Heart right ventricle (tissue), 16 donors: ENCODE results near the gene LSM3. TPM values are rescaled to one million over a fixed set of nuclear protein-coding genes. Genes with fewer than 3 reads are reported as not detected.

Experiments
- ATAC-seq, 8 donors: fragments of 200-7000 bp; cut with Tn5 transposase; one replicate each; pipeline ENCODE4 v1.9.1; 2020; ENCODE audit warnings: mild to moderate bottlenecking in 8 of 8, moderate library complexity in 8 of 8, moderate number of reproducible peaks in 1 of 8
- DNase-seq, 2 donors: peaks; one replicate each; pipeline ENCODE4 v3.0.0-alpha.2; 2020
- H3K27ac ChIP-seq, 10 donors: fragments of 200-600 bp; sonication (generic) in 2 of 10; one replicate each; pipeline versions ENCODE4 v1.5.0 to v1.8.0; 2020 to 2022; ENCODE audit warnings: mild to moderate bottlenecking in 3 of 10
- H3K27me3 ChIP-seq, 7 donors: fragments of 200-600 bp; one replicate each; pipeline ENCODE4 v1.8.0; 2021 to 2022; ENCODE audit warnings: mild to moderate bottlenecking in 2 of 7
- H3K36me3 ChIP-seq, 9 donors: fragments of 200-600 bp; sonication (generic) in 1 of 9; one replicate each; pipeline versions ENCODE4 v1.5.0 to v1.8.0; 2020 to 2022; ENCODE audit warnings: mild to moderate bottlenecking in 2 of 9
- H3K4me1 ChIP-seq, 9 donors: fragments of 200-600 bp; sonication (generic) in 1 of 9; one replicate each; pipeline versions ENCODE4 v1.5.0 to v1.8.0; 2020 to 2022; ENCODE audit warnings: mild to moderate bottlenecking in 4 of 9
- H3K4me3 ChIP-seq, 10 donors: fragments of 200-600 bp; sonication (generic) in 2 of 10; one replicate each; pipeline versions ENCODE4 v1.5.0 to v1.8.0; 2020 to 2022; ENCODE audit warnings: mild to moderate bottlenecking in 7 of 10, moderate library complexity in 2 of 10
- H3K9me3 ChIP-seq, 11 donors: fragments of 200-600 bp in 10 of 11; sonication (generic) in 2 of 11; one replicate each; pipeline versions ENCODE4 v1.5.0 to v1.8.0; 2013 to 2022; ENCODE audit warnings: mild to moderate bottlenecking in 2 of 11, control low read depth in 1 of 11, moderate library complexity in 1 of 11
- CTCF ChIP-seq, 9 donors: fragments of 200-600 bp; sonication (generic) in 2 of 9; IDR thresholded peaks; one replicate each; pipeline versions ENCODE4 v1.5.0 to v1.8.0; 2021 to 2022; ENCODE audit warnings: antibody characterized with exemption in 9 of 9, mild to moderate bottlenecking in 5 of 9, moderate library complexity in 1 of 9
- WGBS, 2 donors: extraction: QIAGEN DNeasy Blood & Tissue Kit; methylation state at CpG; one replicate each; pipeline ENCODE4 v1.1.7; 2013; ENCODE audit warnings: inconsistent platforms in 1 of 2; 5-methylcytosine and 5-hydroxymethylcytosine counted together
- intact Hi-C, 10 donors: fragments of 100-400 bp; cut with DNase I; formaldehyde crosslinking; loops; one replicate each; pipeline versions ENCODE4 v1.11.1 to v1.14.2; 2022
- polyA plus RNA-seq, 2 donors: library from polyadenylated mRNA; stranded (reverse); fragments of 200-250 nt; gene quantifications; one replicate each; pipeline ENCODE4 v1.2.3, GENCODE V29; 2013
- total RNA-seq, 10 donors: library from RNA; stranded (reverse); fragmentation: NEBNext Ultra II Directional in 3 of 10; extraction: Animal tissue kit (Norgen Biotek cat#: 25700) in 3 of 10; gene quantifications; one replicate each; pipeline versions ENCODE4 v1.2.1 to v1.2.4, GENCODE V29; 2021 to 2023
- donor health status: Arrhythmogenic right ventricular cardiomyopathy.
- donor health status: ischemic (EF 13 %, LVEDD 7.1; RV severe dilation, severe dysfunction).
- donor health status: healthy with polysubstance abuse.
- donor health status: DM: no; HTN: yes; CAD: no.
- donor health status: DM: no; HTN: no; CAD: no.
- donor health status: ischemic (EF 25% LVEDD 6.9; RV normal size, moderate dysfunction).
- donor health status: ischemic (EF 25% LVEDD 5.7; RV mildly dilated, moderate dysfunction).
- donor health status: healthy.
- donor health status: DM: yes; HTN: yes; CAD: no.
- donor health status: Ischemic cardiomyopathy.
- donor health status: ischemic (EF 35%, LVEDD 5.7; RV mildly dilated, moderate dysfunction).
- donor health status: nonischemic (EF 11% LVEDD 7.7; RV severe dilation, severe dysfunction).
- donor health status: DM: yes; HTN: yes; CAD: no.
- donor health status: PGD.
- donor health status: ischemic (EF 29% LVEDD 5.4; RV normal size, mild dysfunction).
- donor health status: nonischemic (EF 23%, LVEDD 6.1; RV moderate dilation, normal function).

Gene LSM3
- total and polyA plus RNA-seq, 12 donors, result 5.6 to 18.0 (median 15.2) TPM

GRCh38 chr3:14145670-14146380, 32.8 kb upstream of the LSM3 start:
- peak in 1 of 8 donors; percentile 1 for ATAC-seq
- H3K27me3 ChIP-seq, result no peaks in the 10 kb centered on the region
- no peak overlapping the region for H3K4me3 ChIP-seq
- peaks cover 14 to 68% (median 37%) of the 10 kb centered on the region in 9 donors for H3K4me1 ChIP-seq
- peaks cover 0 to 74% (median 49%) of the 10 kb centered on the region in 9 donors for H3K36me3 ChIP-seq
- 87 to 90% methylated on average over 10 of the region's 10 CpGs for whole genome bisulfite sequencing, 2 donors
- no peaks in the 10 kb centered on the region for H3K9me3 ChIP-seq
- H3K27ac ChIP-seq, result peak overlapping the region in 9 of 10 donors; percentile 79 to 93 (median 87)
- TF ChIP-seq CTCF (IDR thresholded peaks at IDR 0.05), result no peak
- DNase-seq, result no peak
- intact Hi-C loops, result loop anchor here in 2 of 10 donors (1.0 to 2.0 kb wide), 2 partner anchors 32 to 33 kb away; partner anchors contain the start of genes LSM3 (in 2 of the 2) and XPC (in 2 of the 2)

GRCh38 chr3:14146381-14147065, 32.1 kb upstream of the LSM3 start:
- H3K27me3 ChIP-seq, result no peaks in the 10 kb centered on the region
- no peak for TF ChIP-seq CTCF (IDR thresholded peaks at IDR 0.05)
- WGBS, 2 donors, result 92 to 93% methylated on average over 10 of the region's 10 CpGs
- ATAC-seq (no peak), DNase-seq (no peak)
- intact Hi-C loops, result no loop called here
- H3K9me3 ChIP-seq, result no peaks in the 10 kb centered on the region
- peak overlapping the region in 8 of 10 donors; percentile 80 to 93 (median 88) for H3K27ac ChIP-seq
- H3K36me3 ChIP-seq, result peaks cover 0 to 73% (median 50%) of the 10 kb centered on the region in 9 donors
- no peak overlapping the region for H3K4me3 ChIP-seq
- peaks cover 12 to 61% (median 36%) of the 10 kb centered on the region in 9 donors for H3K4me1 ChIP-seq

DNA sequence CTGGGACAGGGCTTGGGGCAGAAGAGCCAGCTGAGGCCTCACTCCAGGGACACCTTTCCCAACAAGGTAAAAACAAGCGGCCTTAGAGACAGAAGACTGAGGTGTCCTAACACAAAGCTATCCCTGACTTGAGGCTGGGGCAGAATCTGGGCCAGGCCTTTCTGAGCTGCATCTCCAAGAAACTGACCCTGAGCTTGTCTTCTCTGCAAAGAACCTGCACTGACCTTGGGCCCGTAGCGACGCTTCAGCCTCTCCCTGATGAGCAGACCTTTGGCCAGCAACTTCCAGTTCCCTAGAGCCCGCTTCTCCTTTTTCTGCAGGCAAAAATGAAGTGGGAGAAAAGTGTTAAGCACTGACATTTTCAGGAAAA, 31.6 kb upstream of the LSM3 start:
- ATAC-seq (no peak), DNase-seq (no peak)
- H3K4me3 ChIP-seq, result no peak overlapping the region
- H3K9me3 ChIP-seq, result no peaks in the 10 kb centered on the region
- H3K27me3 ChIP-seq, result no peaks in the 10 kb centered on the region
- WGBS, 2 donors, result 90 to 94% methylated on average over 5 of the region's 5 CpGs
- TF ChIP-seq CTCF (IDR thresholded peaks at IDR 0.05), result no peak
- peaks cover 0 to 74% (median 50%) of the 10 kb centered on the region in 9 donors for H3K36me3 ChIP-seq
- H3K27ac ChIP-seq, result peak overlapping the region in 1 of 10 donors; percentile 33
- intact Hi-C loops, result no loop called here
- peaks cover 9 to 56% (median 35%) of the 10 kb centered on the region in 9 donors for H3K4me1 ChIP-seq

- peaks cover 0 to 74% (median 44%) of the 10 kb centered on the region in 9 donors for H3K36me3 ChIP-seq
- no peak overlapping the region for H3K27ac ChIP-seq
- DNase-seq, result no peak
Measured at GRCh38 chr3:14147617-14148016, 31.0 kb upstream of the LSM3 start.

More at GRCh38 chr3:14147617-14148016, 31.0 kb upstream of the LSM3 start:
- intact Hi-C loops, result no loop called here
- no peaks in the 10 kb centered on the region for H3K9me3 ChIP-seq
- ATAC-seq, result no peak
- no peak overlapping the region for H3K4me3 ChIP-seq
- H3K4me1 ChIP-seq, result peaks cover 9 to 50% (median 32%) of the 10 kb centered on the region in 9 donors
- TF ChIP-seq CTCF (IDR thresholded peaks at IDR 0.05), result no peak
- H3K27me3 ChIP-seq, result no peaks in the 10 kb centered on the region
- 77 to 79% methylated on average over 12 of the region's 12 CpGs for WGBS, 2 donors
